Renal pelvis (tissue), 4 donors: ENCODE data around the gene ZNF611. TPM values are rescaled to one million over a fixed set of nuclear protein-coding genes. Genes with fewer than 3 reads are reported as not detected.
"Not testable (repeated sequence)": the region's sequence is repeated elsewhere in the genome, so short reads cannot be mapped to it uniquely, and the experiment has no call there.

ENCODE experiments used
- DNase-seq: peaks from one replicate; pipeline ENCODE4 v3.0.0-alpha.2; 2013
- polyA plus RNA-seq, 3 donors: library from polyadenylated mRNA; unstranded; fragments of 120-200 nt; gene quantifications; one replicate each; pipeline ENCODE4 v1.2.1, GENCODE V29; 2013; ENCODE audit not compliant: insufficient read length in 3 of 3

Gene ZNF611
- polyA plus RNA-seq, 3 donors, result 14.8 to 33.3 (median 27.2) TPM

- no peak for DNase-seq
These were observed 46.5 kb downstream of the ZNF611 start for GRCh38 chr19:52688335-52688734.

- DNase-seq, result no peak
These were observed 47.2 kb downstream of the ZNF611 start for GRCh38 chr19:52687684-52688083.

- DNase-seq, result no peak
These were observed 49.0 kb downstream of the ZNF611 start for GRCh38 chr19:52685811-52686210.

GRCh38 chr19:52681216-52681615 lies 53.6 kb downstream of the ZNF611 start:
- not testable (repeated sequence) for DNase-seq

GRCh38 chr19:52679598-52679997 lies 55.2 kb downstream of the ZNF611 start:
- DNase-seq, result no peak

- not testable (repeated sequence) for DNase-seq
These were observed 59.6 kb downstream of the ZNF611 start for GRCh38 chr19:52675239-52675638.

- DNase-seq, result no peak
These were observed 61.8 kb downstream of the ZNF611 start for GRCh38 chr19:52673014-52673413.

- DNase-seq, result no peak
These were observed 64.8 kb downstream of the ZNF611 start for GRCh38 chr19:52670046-52670445.

GRCh38 chr19:52669586-52669985 lies 65.3 kb downstream of the ZNF611 start:
- DNase-seq, result no peak

- no peak for DNase-seq
These were observed 66.9 kb downstream of the ZNF611 start for GRCh38 chr19:52667972-52668371.

GRCh38 chr19:52666506-52666905 lies 68.3 kb downstream of the ZNF611 start:
- DNase-seq, result no peak

GRCh38 chr19:52665529-52665928 lies 69.3 kb downstream of the ZNF611 start:
- no peak for DNase-seq

GRCh38 chr19:52665027-52665426 lies 69.8 kb downstream of the ZNF611 start:
- no peak for DNase-seq

GRCh38 chr19:52664461-52664860 lies 70.4 kb downstream of the ZNF611 start:
- no peak for DNase-seq

GRCh38 chr19:52662631-52663030 lies 72.2 kb downstream of the ZNF611 start:
- DNase-seq, result no peak

- DNase-seq, result no peak
These were observed 73.9 kb downstream of the ZNF611 start for GRCh38 chr19:52660981-52661380.

- no peak for DNase-seq
These were observed 75.8 kb downstream of the ZNF611 start for GRCh38 chr19:52659013-52659412.

- DNase-seq, result no peak
These were observed 76.2 kb downstream of the ZNF611 start for GRCh38 chr19:52658595-52658994.

GRCh38 chr19:52653161-52653560 lies 81.7 kb downstream of the ZNF611 start:
- no peak for DNase-seq

Other genes with a start within 250 kb of the ZNF611 start
- 10 to 100 TPM in 2 of 3 donors, 1 to 10 TPM in 1; 8.4 to 25.7 (median 18.9) TPM for gene ZNF808, start 207.4 kb downstream of the ZNF611 start, polyA plus RNA-seq
- gene ZNF701, start 164.8 kb downstream of the ZNF611 start, polyA plus RNA-seq, result 10 to 100 TPM; 12.5 to 22.2 (median 20.3) TPM
- 100 to 1,000 TPM in 1 of 3 donors, 10 to 100 TPM in 2; 51.0 to 118 (median 81.5) TPM for gene ZNF83, start 96.7 kb downstream of the ZNF611 start, polyA plus RNA-seq
- 10 to 100 TPM in 1 of 3 donors, 1 to 10 TPM in 2; 6.4 to 14.7 (median 7.8) TPM for gene ZNF600, start 51.7 kb upstream of the ZNF611 start, polyA plus RNA-seq
- 10 to 100 TPM; 19.0 to 23.6 (median 19.7) TPM for gene ZNF28, start 86.6 kb upstream of the ZNF611 start, polyA plus RNA-seq
- 10 to 100 TPM; 31.6 to 51.7 (median 47.3) TPM for gene ZNF468, start 122.6 kb upstream of the ZNF611 start, polyA plus RNA-seq
- 10 to 100 TPM; 23.8 to 52.1 (median 45.3) TPM for gene ZNF320, start 162.6 kb upstream of the ZNF611 start, polyA plus RNA-seq
- 10 to 100 TPM; 11.3 to 20.1 (median 13.6) TPM for gene ZNF888, start 188.4 kb upstream of the ZNF611 start, polyA plus RNA-seq
- 10 to 100 TPM; 14.8 to 18.5 (median 18.2) TPM for gene ZNF816, start 227.8 kb upstream of the ZNF611 start, polyA plus RNA-seq